ENCODE data around the gene RPL5.
A peak's percentile ranks its signal among the peaks of the same experiment; 100 is the strongest.

The RPL5 gene

GRCh38 chr1:92858564-92859399, 26.9 kb downstream of the RPL5 start (continued):
- TF ChIP-seq, protein P1, sequence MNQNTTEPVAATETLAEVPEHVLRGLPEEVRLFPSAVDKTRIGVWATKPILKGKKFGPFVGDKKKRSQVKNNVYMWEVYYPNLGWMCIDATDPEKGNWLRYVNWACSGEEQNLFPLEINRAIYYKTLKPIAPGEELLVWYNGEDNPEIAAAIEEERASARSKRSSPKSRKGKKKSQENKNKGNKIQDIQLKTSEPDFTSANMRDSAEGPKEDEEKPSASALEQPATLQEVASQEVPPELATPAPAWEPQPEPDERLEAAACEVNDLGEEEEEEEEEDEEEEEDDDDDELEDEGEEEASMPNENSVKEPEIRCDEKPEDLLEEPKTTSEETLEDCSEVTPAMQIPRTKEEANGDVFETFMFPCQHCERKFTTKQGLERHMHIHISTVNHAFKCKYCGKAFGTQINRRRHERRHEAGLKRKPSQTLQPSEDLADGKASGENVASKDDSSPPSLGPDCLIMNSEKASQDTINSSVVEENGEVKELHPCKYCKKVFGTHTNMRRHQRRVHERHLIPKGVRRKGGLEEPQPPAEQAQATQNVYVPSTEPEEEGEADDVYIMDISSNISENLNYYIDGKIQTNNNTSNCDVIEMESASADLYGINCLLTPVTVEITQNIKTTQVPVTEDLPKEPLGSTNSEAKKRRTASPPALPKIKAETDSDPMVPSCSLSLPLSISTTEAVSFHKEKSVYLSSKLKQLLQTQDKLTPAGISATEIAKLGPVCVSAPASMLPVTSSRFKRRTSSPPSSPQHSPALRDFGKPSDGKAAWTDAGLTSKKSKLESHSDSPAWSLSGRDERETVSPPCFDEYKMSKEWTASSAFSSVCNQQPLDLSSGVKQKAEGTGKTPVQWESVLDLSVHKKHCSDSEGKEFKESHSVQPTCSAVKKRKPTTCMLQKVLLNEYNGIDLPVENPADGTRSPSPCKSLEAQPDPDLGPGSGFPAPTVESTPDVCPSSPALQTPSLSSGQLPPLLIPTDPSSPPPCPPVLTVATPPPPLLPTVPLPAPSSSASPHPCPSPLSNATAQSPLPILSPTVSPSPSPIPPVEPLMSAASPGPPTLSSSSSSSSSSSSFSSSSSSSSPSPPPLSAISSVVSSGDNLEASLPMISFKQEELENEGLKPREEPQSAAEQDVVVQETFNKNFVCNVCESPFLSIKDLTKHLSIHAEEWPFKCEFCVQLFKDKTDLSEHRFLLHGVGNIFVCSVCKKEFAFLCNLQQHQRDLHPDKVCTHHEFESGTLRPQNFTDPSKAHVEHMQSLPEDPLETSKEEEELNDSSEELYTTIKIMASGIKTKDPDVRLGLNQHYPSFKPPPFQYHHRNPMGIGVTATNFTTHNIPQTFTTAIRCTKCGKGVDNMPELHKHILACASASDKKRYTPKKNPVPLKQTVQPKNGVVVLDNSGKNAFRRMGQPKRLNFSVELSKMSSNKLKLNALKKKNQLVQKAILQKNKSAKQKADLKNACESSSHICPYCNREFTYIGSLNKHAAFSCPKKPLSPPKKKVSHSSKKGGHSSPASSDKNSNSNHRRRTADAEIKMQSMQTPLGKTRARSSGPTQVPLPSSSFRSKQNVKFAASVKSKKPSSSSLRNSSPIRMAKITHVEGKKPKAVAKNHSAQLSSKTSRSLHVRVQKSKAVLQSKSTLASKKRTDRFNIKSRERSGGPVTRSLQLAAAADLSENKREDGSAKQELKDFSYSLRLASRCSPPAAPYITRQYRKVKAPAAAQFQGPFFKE (tag by site-specific recombination; IDR thresholded peaks at IDR 0.05; ENCODE audit: borderline replicate concordance), result no peak
- TF ChIP-seq ZNF157 (tag by site-specific recombination; IDR thresholded peaks at IDR 0.05), result no peak
- TF ChIP-seq ZNF501 (tag by site-specific recombination; IDR thresholded peaks at IDR 0.05), result 0 out of 2 replicates have a peak, but pooled peaks have one; percentile 25
- TF ChIP-seq ZNF433 (tag by site-specific recombination; IDR thresholded peaks at IDR 0.05; ENCODE audit: low read depth), result no peak
- TF ChIP-seq GLI2 (tag by site-specific recombination; IDR thresholded peaks at IDR 0.05; ENCODE audit: borderline replicate concordance, low read depth), result no peak
- TF ChIP-seq ZNF404 (tag by site-specific recombination; IDR thresholded peaks at IDR 0.05), result no peak
- TF ChIP-seq MEIS1 (CRISPR knock-in tag; IDR thresholded peaks at IDR 0.05; ENCODE audit: borderline replicate concordance), result no peak
- TF ChIP-seq PRDM4 (tag by site-specific recombination; IDR thresholded peaks at IDR 0.05), result no peak
- peak; percentile 78 for TF ChIP-seq ZSCAN30 (tag by site-specific recombination; IDR thresholded peaks at IDR 0.05)
- peak; percentile 47; the same call in 1 of the 2 replicates for TF ChIP-seq PRDM10 (tag by site-specific recombination; IDR thresholded peaks at IDR 0.05)
- TF ChIP-seq, protein P2, sequence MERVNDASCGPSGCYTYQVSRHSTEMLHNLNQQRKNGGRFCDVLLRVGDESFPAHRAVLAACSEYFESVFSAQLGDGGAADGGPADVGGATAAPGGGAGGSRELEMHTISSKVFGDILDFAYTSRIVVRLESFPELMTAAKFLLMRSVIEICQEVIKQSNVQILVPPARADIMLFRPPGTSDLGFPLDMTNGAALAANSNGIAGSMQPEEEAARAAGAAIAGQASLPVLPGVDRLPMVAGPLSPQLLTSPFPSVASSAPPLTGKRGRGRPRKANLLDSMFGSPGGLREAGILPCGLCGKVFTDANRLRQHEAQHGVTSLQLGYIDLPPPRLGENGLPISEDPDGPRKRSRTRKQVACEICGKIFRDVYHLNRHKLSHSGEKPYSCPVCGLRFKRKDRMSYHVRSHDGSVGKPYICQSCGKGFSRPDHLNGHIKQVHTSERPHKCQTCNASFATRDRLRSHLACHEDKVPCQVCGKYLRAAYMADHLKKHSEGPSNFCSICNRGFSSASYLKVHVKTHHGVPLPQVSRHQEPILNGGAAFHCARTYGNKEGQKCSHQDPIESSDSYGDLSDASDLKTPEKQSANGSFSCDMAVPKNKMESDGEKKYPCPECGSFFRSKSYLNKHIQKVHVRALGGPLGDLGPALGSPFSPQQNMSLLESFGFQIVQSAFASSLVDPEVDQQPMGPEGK (tag by site-specific recombination; IDR thresholded peaks at IDR 0.05), result no peak
- TF ChIP-seq, protein P3, sequence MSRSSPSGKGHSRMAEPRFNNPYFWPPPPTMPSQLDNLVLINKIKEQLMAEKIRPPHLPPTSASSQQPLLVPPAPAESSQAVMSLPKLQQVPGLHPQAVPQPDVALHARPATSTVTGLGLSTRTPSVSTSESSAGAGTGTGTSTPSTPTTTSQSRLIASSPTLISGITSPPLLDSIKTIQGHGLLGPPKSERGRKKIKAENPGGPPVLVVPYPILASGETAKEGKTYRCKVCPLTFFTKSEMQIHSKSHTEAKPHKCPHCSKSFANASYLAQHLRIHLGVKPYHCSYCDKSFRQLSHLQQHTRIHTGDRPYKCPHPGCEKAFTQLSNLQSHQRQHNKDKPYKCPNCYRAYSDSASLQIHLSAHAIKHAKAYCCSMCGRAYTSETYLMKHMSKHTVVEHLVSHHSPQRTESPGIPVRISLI (tag by site-specific recombination; IDR thresholded peaks at IDR 0.05), result no peak
- no peak for TF ChIP-seq ZNF560 (tag by site-specific recombination; IDR thresholded peaks at IDR 0.05; ENCODE audit: borderline replicate concordance)
- peak; percentile 61; the same call in 1 of the 2 replicates for TF ChIP-seq ZNF391 (tag by site-specific recombination; IDR thresholded peaks at IDR 0.05; ENCODE audit: borderline replicate concordance, low read depth)
- TF ChIP-seq ZBTB1 (tag by site-specific recombination; IDR thresholded peaks at IDR 0.05), result no peak
- TF ChIP-seq SP7 (tag by site-specific recombination; IDR thresholded peaks at IDR 0.05), result 0 out of 2 replicates have a peak, but pooled peaks have one; percentile 27
- no peak for TF ChIP-seq ZNF449 (tag by site-specific recombination; IDR thresholded peaks at IDR 0.05)
- no peak for TF ChIP-seq KLF1 (tag by site-specific recombination; IDR thresholded peaks at IDR 0.05)
- no peak for TF ChIP-seq ZNF292 (tag by site-specific recombination; IDR thresholded peaks at IDR 0.05; ENCODE audit: borderline replicate concordance, low read depth)
- TF ChIP-seq ZNF529 (tag by site-specific recombination; IDR thresholded peaks at IDR 0.05; ENCODE audit: insufficient replicate concordance), result no peak
